ENCODE measurements around the gene TMEM207.
"Not testable (repeated sequence)": the region's sequence is repeated elsewhere in the genome, so short reads cannot be mapped to it uniquely, and the experiment has no call there.

Gene TMEM207

DNA sequence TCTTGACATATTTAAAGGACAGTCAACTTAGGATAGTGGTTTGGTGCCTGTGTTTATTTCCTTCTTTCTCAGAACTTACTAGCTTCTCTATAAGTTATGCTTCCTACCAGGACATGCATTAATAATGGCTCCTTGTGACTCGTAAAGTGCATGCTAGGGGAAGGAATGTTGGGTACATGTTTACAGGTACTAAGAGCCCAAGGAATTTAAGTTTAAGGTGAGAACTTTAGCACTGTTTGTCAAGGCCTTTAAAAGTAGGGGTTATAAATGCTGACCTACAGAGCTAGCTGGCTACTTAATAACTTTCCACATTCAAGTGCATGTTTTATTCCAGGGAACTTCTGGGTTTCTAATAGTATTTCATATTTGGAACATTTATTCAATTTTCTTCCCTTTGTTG is at the start of gene TMEM207:
TMEM207 (minus strand) TSS at position 101 of the 400 bp plus-strand sequence; CDS start at position 9, 92 bp downstream.
- no peak for DNase-seq (ENCODE audit: low read depth in 3 of 3)

DNA sequence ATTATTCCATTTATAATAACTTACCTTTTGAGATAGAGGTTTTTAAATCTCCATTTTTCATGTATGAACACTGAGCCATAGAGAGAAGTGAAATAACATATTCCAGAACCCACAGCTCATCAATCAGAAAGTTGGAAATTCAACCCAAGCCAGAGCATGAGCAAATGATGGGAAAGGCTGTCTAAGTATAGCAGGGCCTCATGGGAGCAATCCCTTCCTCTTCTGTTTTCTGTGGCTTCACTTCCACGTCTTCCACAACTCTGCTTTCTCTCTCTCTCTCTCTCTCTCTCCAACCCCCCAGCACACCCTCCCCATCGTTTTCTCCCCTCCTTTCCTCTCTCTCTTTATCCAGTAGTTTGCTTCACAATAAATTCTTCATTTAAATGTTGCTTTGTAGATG is 49.4 kb upstream of the TMEM207 start:
- DNase-seq (ENCODE audit: low read depth in 3 of 3): no peak

DNA sequence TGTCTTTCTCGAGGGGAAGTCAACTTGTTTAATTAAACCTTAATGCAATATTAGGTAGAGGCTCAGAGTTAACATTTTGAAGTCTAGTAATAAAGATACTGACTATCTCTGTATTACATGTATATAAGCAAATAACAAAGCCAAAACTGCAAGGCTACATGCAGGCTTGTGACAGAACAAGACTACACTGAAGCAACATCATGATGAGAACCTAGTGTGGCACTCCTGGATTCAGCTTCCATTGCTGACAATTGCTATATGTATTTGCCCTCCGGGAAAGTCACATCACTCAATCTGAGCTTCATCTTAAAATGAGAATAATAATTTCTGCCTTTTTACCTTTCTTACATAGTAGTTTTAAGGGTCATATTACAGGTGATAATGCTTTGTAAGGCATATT is 48.6 kb upstream of the TMEM207 start:
- no peak for DNase-seq (ENCODE audit: low read depth in 3 of 3)

DNA sequence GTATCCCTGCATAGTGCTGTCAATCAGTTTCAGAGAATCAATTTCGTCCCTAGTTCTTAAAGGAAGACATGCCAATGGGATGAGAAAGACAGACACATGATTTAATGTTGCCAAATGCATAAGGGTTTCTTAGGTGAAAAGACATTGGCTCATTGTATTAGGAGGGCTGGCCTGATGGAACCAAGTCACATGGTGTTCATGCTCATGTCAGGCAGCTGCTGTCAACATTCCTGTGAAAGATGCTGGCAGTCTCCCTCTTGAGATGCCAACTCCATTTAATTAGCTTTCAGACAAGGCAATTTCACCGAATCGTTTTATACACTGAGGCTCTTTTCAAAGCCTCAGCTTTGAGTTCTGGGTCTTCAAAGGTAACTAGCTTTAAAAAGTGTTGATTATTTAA is 48.1 kb upstream of the TMEM207 start:
- no peak for DNase-seq (ENCODE audit: low read depth in 3 of 3)

DNA sequence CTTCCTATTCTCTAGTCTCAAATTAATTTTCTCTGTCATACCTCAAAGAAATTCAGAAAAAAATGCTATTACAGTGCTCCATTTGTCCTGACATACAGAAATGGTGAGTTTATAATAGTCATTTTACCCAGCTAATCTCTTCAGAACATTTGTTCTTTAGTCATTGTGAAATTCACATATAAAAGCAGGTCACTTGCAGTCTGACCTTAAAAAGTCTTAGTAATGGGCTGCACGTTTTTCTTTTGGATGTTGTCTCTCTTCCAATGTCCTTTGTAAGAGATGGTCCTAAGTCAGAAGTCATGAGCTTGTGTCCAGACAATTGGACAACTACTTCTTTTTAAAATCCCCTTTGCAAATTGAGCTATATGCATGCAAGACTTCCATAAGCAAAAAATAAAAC is 47.2 kb upstream of the TMEM207 start:
- no peak for DNase-seq (ENCODE audit: low read depth in 3 of 3)

DNA sequence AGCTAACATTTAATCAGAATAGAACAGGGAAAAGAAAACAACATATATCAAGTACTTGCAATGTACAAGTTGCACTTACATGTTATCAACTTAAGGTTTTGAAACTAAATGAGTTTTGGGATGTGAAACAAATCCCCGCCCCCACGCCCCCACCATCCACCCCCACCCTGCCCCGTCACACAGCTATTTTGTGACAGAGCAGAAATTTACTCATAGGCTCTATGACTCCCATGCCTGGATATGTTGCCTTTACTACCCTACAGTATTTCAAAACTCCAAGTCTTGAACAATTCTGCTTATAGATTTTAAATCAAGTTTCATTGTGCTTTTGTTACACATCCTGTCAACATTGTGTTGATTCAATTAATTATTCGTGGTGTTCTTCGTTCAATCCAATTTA is 46.1 kb upstream of the TMEM207 start:
- DNase-seq (ENCODE audit: low read depth in 3 of 3): peak in 1 of 3 experiments; percentile 14

DNA sequence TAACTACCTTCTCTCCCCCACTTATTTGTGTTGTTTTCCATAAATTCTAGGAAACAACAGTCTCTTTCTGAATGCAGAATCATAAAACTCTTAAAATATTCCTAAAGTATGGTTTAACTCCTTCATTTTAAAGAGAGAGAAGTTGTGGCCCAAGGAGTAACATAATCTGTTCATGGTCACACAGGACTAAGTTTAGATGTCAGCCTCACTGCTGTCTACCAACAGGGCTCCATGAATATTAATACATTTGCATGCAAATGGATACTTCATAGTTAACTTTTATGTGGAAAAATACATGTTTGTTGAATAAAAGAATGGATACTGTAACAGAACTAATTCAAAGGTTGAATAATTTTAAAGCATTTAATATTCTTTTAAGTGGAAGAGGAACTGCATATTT is 45.7 kb upstream of the TMEM207 start:
- no peak for DNase-seq (ENCODE audit: low read depth in 3 of 3)

DNA sequence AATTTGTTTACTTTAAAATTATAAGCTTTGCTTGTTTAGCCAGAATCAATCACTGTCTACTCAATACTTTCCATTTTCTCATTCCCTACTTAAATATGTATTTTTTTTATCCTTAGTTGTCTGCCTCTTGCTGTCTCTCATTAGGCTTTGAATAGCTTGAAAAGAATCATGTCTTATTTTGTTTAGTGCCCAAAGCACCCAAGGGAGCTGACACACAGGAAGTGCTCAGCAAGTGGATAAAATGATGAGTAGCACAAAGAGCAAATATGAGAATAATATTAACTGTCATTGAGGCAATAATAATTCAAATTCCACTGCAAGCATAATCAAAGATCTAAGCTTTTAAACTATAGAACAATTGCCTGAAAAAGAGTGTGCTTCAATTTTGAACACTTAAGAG is 45.2 kb upstream of the TMEM207 start:
- no peak for DNase-seq (ENCODE audit: low read depth in 3 of 3)

DNA sequence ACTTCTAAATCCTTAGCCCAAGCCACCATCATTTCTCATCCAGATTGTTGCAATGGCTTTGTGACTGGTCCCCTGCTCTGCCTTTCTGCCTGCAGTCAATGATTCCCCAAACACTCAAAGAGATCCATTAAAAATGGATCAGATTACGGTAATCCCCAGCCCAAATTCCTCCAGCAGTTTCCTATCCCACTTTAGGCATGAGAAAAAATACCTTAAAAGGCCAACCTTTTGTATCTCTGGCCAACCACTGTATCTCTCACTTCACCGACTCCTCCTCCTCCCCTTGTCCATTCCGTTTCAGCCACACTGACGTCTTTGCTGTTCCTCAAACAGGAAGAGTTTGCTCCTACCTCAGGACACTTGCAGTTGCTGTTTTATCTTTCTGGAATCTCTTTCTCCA is 43.3 kb upstream of the TMEM207 start:
- DNase-seq (ENCODE audit: low read depth in 3 of 3): no peak

DNA sequence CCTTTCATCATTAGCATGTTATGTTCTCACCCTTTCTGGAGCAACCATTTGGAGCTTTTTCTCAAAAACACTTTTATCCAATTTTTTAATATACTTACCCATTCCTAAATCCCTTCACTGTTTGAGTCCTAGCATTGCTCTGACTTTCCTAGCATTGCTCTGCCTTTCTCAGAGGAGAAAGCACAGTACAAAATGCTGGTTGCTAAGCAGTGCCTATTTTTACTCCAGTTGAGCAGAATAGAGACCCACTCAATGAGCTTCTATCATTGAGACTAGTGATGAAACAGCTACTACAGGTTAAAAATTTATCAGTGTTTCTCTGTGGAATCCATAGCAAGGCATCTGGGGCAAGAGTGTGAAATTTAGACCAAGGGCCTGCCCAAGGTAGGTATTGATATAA is 42.4 kb upstream of the TMEM207 start:
- DNase-seq (ENCODE audit: low read depth in 3 of 3): no peak

DNA sequence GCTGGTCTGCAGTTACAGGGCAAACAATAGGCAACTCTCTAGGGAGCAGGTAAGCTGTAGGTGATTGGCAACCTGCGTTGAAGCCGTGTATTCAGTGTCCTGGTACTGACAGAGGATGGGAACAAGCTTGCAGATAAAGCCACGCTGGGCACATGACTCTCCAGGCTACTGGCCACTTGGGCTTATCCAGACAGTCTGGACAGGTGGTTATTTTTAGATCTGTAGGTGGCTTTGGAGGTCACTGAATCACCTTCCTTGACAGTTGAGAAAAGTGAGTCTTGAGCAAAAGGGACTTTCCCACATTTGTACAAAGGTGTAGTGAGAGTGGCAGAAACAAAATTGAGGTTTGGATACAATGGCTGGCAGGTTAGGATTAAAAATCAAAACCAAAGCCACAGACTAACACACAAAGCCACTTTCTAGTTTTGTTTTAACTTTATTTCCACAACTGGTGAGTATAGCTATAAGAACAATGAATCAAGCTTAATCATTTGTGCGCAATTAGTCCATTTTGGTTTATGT is 41.9 kb upstream of the TMEM207 start:
- peak in 1 of 3 experiments; percentile 6 for DNase-seq (ENCODE audit: low read depth in 3 of 3)

DNA sequence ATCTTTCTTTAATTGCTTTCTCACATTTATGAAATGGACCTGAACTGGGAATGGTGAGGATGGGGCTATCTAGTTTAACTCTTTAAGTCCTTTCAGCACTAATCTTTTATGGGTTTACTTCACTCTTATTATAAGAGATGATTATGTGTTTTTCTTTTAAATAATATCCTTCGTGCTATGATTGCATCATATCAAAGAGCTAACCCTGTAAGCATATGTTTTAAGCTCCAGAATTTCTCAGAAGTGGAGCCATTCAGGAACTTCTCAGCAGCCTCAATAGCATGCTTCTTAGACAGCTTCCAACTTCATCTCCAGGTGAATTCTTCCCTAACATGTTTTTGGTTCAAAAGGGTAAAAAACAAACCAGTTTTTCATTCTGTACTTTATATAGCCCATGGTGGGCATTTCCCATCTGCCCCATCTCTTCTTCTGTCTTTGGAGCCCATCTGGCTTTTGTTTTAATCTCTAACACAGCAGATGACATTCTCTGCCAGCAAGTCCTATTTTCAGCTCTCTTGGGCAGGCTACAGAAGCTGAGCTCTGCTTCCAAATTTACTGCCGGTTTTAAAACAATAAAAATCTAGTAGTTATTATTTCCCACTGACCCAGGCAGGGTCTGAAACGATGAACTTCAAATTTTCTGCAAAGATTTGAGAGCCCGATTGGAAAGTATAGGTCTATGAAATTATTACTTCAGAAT is 37.4 kb upstream of the TMEM207 start:
- DNase-seq (ENCODE audit: low read depth in 3 of 3): no peak

DNA sequence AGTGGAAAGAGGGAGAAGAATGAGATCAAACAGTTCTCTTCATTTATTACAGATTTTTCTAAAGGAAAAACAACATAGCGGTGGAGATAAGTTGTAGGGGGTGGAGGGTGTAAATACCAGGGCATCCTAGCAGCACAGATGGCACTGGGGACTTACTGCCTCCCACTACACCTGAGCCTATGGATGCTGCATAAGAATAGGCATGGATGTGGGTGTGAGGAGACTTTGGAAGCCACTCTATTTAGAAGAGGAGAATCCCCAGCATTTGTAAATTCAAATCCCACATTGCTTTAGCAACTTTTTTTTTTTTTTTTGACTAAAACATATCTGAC is 36.8 kb upstream of the TMEM207 start:
- DNase-seq (ENCODE audit: low read depth in 3 of 3): no peak

DNA sequence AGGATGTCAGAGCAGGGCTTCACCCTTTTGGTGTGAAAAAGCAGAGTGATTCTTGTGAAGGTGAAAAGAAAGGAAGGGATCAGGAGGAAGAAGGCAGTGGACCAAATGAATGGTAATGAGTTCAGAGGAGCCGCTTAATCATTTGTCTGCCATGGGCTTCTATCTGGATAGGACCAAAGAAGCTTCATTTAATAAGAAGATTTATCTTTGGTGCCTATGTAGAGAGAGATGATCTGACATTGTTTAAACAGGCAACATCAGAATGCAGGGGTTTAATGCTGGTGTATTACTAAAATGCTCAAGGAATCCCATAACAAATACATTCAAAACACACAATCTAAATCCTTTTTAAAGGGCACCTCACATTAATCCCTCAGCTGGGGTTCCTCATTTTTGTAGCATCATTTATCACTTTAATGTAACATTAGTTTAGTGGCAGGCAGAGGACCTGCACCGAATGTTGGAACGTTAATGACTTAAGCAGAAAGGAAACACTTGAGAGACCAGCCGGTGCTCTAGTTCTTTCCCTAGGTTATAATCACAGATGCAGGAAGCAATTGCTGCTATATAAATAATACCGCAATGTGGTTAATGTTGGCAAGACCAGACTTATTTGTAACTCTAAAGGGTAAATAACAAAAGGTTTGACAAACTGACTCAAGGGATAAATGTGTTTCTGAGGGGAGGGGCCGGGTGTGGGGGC is 36.3 kb upstream of the TMEM207 start:
- no peak for DNase-seq (ENCODE audit: low read depth in 3 of 3)

DNA sequence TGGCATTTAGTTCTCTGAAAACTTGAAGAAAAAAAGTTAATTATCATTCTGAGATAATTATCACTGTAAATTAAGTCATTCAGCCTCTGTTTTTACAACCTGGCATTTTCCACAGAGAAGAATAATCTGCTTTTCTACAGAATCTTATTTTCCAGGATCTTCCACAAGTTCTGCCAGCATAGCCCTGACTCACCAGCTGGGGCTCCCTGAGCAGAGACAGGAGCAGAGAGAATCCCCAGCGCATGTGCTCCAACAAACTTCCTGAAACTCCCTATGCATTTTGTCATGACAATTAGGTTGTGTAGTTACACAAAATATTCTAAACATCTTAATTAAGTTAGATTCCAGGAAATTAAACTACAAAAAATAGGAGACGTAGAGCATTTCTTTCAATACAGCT is 32.1 kb upstream of the TMEM207 start:
- DNase-seq (ENCODE audit: low read depth in 3 of 3): no peak

DNA sequence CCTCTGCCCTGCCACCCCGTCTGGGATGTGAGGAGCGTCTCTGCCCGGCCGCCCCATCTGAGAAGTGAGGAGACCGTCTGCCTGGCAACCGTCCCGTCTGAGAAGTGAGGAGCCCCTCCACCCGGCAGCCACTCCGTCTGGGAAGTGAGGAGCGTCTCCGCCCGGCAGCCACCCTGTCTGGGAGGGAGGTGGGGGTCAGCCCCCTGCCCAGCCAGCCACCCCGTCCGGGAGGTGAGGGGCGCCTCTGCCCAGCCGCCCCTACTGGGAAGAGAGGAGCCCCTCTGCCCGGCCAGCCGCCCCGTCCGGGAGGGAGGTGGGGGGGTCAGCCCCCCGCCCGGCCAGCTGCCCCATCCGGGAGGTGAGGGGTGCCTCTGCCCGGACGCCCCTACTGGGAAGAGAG is 23.6 kb upstream of the TMEM207 start:
- not testable (repeated sequence) for DNase-seq (ENCODE audit: low read depth in 3 of 3)

DNA sequence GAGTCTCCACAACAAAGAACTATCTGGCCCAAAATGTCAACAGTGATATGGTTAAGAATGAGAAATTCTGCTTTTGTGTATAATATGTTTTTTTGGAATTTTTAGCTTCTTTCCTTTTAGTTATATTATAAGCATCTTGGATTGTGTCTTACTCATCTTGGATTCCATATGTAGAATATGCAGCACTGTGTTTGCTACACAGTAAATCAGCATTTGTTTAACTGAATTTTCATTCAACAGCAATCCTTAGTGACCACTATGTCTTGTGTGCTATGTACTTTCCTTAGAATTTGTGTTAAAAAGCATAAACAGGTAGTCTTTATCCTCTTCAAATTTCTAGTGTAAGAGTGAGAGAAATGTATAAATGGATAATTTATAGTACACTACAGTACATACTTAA is 18.2 kb upstream of the TMEM207 start:
- DNase-seq (ENCODE audit: low read depth in 3 of 3): no peak

DNA sequence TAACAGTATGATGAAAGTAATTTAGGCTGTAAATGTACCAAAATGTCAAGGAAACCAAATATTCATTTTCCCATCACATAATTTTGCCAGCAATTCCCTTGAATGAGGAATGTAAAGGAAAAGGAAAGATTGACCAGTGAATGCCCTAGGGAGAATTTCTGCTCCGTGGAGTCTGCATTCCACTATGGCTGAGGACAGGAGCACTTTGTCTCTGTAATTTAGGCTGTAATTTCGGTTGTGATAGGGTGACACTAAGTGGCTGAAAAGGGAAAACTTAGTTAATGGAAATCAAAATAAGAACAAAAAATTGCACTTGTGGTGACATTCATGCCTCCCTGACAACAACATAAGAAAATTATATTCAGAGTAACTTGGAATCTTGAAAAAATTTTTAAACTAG is 8.3 kb upstream of the TMEM207 start:
- no peak for DNase-seq (ENCODE audit: low read depth in 3 of 3)

DNA sequence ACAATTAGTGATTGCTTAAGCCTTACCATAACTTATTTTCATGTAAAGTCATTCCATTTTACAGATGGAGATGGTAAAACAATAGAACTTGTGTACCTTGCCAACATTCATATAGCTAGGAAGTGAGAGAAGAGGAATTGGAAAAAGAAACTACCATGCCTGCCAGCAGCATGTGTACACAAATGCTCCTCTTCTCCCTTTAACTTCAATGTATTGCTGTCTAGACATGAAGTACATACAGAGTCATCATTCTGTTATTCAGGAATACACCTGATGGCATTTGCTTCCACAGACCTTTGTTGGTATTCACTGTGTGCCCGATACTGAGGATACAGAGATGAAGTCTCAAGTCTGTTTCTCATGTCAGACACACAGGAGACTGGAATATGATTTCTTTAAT is 7.1 kb upstream of the TMEM207 start:
- no peak for DNase-seq (ENCODE audit: low read depth in 3 of 3)

DNA sequence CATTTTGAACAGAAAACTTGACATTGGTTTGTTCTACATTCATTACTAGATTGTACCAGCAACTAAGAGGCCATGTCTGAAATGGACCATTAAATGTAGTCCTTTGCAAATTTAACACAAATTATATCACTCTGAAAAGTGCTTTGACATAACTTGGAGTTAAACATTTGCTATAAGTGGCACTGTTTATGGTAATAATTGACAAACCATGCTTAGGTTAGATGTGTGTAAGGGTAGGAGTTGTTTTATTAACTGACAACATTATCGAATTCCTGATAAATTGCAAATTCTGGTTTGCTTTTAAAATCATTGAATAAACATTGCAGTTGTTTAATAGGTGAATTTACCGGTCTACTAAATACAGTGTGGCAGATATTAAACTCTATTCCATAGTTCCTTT is 6.1 kb upstream of the TMEM207 start:
- no peak for DNase-seq (ENCODE audit: low read depth in 3 of 3)

DNA sequence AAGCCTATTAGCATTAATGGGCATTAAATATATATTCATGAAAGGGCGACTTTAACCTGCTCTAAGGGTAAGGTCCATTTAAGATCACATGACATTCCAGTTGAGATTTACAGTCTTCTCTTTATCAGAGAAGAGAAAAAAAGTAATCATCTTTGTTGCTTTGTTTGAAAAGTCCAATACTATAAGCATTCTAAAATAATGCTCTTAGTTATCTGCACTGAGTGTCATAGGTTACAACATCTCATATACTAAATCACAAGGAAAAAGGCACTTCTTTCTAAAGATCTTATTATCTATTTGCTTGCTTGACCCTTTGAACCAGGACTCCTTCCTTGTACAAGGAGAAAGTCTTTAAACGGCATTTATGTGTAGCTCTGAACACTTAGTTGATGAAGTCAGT is 1.4 kb downstream of the TMEM207 start:
- DNase-seq (ENCODE audit: low read depth in 3 of 3): no peak

DNA sequence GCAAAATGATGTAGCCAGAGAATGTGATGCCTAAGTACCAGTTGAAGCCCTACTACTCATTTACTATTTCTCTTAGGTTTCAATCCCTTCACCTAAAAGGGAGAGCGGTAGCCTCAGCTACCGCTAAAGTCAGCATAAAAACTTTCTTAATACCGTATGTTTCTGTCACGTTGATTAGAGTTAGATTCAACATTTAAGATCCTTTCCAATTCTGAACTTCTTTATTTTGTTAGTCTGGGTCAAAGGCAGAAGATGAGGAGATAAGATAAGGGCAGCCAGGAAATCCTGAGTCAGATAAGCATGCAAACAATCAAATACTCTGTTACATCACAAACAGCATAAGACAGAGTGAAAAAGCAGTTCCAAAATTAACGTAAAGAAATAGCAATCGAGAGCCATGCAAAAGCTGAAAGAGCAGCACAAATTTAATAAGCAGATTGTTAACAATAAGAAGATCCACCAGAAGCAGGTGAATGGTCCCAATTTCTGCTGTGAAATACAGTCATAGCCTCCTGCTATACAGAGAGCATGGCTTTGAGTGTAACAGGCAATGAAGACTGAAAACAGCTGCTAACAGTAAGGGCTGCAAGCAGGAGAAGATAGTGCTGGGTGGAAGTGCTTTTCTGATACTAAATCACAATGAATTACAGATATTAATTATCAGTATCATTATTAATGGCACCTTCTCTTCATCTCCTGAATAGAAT is 3.0 kb downstream of the TMEM207 start:
- DNase-seq (ENCODE audit: low read depth in 3 of 3): no peak

DNA sequence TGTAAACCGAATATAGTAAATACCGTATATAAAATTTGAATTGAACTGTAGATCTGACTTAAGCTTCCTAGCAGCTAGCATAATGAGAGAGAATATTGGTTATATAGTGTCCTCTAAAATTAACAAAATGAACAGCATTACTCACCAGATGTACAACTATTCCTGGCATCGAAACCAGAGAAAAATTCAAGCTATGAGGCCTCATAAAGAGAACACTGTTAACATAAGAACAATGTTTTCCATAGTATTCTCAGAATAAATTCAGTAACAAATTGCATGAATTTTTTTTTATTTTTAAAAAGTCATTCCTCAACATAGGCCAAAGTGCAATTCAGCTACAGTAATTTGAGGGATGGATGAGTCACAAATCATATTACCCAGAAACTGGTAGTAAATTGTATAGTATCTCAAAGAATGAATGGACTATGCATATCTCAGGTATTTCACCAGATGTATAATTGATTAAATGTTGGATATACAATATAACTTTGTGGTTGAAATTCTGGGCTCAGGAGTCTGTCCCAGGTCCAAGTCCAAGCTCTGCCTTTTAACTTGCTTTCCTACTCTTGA is 5.0 kb downstream of the TMEM207 start:
- DNase-seq (ENCODE audit: low read depth in 3 of 3): no peak

Data from stimulated activated CD4-positive, alpha-beta T cell treated with anti-CD3 and anti-CD28 coated beads, TNF-alpha, amount 100 ng/mL, for 24 hours (primary cell).